ENCODE measurements around the gene AFAP1.

AFAP1 gene

DNA sequence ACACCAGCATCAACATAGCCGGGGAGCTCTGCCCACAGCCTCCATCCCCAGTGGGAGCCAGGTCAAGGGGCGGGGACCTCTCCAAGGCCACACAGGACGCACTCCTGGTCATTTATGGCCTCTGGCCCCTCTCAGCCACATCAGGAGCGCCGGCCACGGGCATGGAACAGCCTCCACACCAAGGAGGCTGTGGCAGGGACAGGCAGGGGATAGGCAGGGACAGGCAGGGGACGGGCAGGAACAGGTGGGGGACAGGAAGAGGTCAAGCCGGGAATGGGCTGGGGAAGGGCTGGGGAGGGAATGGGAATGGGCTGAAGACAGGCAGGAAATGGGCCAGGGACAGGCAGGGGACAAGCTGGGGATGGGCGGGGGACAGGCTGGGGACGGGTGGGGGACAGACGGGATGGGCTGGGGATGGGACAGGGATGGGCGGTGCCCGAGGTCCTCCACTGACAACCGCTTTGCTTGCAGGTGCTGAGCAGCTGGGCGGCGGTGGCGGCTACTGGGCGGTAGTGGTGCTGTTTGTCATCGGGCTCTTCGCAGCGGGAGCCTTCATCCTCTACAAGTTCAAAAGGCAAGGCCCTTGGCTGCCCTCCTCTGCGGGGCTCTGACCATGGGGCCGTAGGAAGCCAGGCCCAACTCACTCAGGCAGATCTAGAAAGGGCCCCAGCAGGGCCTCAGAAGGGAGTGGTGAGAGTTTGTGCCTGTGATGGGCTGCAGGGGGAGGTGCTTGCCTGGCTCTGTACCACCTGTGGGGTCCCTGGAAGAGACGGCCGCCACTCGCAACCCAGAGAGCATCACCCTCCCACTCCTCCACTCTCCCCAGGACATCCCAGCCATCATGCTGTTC, 205.6 kb downstream of the AFAP1 start:
- no peak for DNase-seq

DNA sequence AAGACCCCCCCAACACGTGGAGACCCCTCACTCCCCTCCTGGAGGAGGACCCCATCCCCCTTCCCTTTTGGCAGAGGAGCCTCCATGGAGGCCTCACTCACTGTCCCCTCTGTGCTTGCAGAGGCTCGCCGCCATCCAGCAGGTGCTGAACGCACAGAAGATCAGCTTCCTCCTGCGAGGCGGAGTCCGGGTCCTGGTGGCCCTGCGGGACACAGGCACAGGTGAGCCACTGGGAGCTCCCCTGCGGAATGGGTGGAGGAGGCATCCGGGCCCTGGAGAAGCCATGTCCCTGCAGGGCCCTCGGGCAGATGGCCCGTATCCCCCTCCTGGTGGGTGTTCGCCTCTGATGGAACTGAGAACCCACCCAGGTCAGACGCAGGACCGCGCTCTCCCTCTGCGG, 206.5 kb downstream of the AFAP1 start:
- no peak for DNase-seq

DNA sequence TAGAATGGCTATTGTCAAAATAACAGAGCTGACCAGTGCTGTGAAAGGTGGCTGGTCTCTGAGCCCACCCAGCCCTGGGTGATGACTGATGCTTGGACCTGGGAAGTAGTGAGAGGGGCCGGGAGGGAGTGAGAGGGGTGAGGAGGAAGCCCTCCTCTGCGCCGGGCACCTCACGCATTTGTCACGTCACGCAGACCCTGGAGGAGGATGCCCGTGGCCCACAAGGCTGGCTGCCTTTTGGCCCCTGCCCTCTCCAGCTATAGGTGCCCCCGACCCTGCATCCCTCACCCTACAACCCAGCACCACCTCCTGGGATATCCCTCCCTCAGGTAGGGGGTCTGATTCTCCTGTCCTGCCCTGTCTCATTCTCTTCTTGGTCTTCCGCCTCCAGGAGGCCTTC, 207.4 kb downstream of the AFAP1 start:
- no peak for DNase-seq

DNA sequence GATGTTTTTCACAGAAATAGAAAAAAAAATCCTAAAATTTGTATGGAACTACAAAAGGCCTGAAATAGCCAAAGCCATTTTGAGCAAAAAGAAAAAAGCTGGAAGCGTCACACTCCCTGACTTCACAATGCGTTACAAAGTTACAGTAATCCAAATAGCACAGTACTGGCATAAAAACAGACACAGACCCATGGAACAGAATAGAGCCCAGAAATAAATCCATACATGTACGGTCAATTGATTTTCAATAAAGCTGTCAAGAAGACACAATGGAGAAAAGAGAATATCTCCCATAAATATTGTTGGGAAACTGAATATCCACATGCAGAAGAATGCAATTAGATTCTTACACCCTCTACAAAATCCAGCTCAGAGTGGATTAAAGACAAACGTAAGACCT, 208.2 kb downstream of the AFAP1 start:
- no peak for DNase-seq

DNA sequence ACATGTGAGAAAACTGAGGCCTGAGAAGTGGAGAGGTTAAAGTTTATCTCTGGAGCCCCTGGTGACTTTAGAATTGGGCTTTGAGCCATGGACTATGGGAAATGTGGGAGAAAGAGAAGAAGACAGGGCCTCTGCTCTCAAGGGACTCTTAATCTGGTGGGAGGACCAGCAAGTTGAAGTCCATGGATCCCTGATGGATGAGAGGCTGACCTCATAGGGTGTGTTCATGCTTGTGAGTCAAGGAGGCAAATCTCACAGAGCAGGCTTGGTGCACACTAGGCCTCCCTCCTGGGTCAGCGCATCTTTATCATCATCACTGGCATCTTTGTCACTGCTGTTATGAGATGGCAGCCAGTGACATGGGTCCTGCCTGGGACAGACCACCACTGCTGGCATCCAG, 211.9 kb downstream of the AFAP1 start:
- no peak for DNase-seq

DNA sequence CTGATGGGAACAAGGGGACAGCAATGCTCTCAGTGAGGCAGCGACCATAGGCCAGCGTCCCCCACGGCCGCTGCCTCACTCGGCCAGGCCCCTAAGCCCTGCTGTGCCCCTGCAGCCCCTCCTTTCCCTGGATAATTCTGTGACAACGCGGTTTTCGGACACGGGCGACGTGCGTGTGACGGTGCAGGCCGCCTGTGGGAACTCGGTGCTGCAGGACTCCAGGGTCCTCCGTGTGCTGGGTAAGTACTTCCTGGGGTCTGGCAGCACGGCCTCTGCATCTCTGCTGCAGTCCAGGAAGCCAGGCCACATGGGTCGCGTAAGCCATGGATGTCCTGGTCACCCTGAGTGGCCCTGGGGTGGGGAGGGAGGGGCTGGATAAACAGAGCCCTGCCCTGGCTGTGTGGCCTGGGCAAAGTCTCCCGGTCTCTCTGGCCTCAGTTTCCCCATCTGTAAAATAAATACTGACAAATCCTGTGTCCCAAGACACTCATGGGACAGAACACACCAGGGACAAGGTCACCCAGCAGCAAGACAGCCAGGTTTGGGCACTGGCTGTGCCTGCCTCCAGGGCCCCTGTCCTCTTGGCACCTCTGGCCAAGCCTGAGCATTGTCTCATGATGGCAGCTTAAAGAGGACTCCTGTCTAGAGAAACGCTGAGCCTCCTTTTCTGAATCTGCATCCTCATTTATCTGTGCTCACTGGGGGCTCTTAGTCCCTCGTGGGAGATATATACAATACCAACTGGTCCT, 212.8 kb downstream of the AFAP1 start:
- no peak for DNase-seq

DNA sequence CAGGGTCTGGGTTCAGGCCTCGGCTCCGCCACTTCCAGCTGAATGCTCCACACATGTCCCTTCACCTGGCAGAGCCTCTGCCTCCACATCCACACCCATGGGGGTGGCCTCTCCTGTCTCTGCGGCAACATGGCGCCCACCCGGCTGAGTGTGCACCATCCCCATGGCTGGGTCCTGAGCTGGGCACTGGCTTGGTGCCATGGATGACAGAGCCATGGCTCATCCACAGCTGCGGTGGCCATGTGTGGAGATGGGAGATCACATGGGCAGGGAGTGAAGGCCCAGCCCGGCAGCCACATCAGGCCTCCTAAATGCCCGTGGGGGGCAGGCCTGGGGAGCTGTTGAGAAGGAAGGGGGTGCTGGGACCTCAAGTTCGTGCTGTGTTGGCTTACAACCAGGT, 213.7 kb downstream of the AFAP1 start:
- no peak for DNase-seq

DNA sequence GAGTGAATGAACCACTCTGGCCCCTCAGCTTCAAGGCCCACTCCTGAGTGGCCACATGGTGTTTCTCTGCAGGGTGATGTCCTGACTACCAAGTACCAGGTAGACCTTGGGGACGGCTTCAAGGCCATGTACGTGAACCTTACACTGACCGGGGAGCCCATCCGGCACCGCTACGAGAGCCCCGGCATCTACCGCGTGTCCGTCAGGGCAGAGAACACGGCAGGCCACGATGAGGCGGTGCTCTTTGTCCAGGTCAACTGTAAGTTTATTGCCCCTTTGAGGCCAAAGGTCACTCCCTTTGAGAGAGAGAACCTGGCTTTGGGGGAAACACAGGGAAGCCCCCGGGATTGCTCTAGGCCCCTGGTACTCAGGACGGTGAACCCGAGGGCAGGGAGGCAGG, 216.0 kb downstream of the AFAP1 start:
- DNase-seq = no peak

DNA sequence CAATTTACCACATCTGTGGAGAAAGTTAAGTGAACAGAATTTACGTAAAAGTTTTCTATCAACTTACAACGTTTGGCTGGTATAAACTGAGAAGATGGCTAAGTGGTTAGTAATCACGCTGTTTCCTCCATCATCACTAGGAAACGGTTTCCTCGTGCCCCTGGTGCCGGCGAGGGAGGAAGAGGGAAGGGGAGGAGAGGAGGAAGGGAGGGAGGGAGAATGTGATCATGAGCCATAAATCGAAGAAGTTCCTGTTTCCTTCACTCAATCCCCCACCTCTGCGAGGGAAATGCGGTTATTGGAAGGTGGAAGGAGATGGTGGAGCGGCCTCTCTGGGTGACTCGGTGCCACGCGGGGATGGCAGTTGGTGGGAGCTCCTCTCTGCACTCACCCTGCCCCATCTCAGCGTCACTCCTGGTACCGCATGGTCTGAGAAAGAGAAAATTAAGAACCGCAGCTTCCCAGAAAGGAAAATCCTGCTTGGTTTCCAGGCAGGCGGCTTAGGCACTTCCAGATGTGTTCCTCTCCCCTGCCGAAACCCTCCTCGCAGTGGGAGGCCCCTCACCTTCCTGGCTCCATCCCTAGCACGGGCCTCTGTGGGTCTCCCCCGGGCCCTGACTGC, 216.8 kb downstream of the AFAP1 start:
- no peak for DNase-seq

DNA sequence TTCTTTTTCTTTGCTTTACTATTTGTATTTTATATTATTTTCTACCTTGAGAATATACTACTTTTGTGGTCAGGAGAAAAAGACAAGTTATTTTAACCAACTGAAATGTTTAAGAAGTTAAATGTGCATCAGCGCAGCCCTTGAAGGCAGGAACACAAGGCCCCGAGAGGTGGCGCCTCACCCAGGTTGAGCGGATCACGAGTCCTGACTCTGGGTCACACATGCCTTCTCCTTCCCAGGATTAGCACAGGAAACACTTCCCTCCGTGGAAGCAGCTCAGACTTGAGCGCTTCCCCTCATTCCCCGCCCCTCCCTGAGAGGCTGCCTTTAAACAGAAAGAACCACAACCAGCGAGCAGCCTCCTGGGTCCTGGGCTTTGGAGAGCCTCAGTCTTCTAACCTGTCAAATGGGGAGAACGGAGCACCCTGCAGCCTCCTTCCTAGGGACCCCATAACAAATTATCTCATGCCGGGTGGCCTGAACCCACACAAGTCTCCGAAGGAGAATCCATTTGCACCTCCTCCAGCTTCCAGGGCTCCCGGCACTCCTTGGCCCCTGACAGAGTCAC, 217.6 kb downstream of the AFAP1 start:
- DNase-seq = no peak

DNA sequence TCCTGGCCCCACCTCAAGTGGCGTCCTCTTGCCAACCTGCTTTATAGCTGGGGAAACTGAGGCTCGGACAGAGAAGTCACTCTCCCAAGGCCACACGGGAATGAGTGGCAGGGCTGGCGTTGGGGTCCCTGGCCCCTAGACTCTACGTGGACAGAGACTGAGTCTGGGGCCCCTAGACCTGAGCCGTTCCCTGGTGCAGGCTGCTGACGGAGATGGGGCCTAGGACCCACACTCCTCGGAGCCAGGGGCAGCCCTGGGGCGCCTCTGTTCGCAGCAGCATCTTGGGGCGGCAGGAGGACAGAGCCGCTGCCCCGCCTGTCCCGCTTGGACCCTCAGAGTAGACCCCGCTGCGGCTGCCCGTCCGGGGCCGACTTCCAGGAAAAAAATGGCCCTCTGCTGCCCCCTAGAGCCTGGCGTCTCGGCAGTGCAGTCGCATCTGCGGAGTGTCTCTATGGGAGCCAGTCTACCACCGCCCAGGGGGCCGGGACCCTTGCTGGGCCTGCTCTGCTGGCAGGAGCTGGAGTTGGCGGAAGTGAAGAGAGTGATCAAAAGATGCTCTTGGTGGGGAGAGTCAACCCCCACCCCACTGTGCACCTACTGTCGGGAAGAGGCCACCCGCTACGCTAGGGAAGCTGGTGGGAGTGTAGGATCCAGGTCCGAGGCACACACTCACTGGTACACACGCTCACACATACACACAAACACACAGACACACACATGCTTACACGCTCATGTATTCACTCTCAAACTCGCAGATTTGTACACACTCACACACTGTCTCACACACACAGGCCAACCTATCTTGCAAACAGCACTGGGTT, 220.1 kb downstream of the AFAP1 start:
- peak; percentile 29 for DNase-seq

DNA sequence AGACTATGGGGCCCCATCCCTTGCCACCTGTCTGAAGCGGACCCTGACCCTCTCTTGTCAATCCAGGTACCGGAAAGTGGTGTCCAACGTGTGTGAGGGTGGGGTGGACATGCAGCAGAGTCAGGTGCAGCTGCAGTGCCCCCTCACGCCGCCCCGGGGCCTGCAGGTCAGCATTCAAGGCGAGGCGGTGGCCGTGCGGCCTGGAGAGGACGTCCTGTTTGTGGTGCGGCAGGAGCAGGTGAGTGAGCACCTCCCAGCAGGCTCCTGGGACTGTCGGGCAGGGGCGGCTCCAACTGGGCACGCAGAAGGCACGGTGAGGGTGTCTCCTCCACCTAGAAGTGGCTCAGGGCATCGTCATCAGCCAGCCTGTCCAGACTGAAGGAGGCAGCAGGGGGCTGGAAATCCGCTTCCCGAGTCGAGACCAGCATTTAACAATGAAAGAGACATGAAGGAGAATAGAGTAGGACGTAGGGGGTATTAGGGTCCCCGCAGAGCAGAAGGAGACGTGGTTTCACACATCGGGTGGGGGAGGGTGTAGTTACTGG, 221.6 kb downstream of the AFAP1 start:
- DNase-seq = no peak

DNA sequence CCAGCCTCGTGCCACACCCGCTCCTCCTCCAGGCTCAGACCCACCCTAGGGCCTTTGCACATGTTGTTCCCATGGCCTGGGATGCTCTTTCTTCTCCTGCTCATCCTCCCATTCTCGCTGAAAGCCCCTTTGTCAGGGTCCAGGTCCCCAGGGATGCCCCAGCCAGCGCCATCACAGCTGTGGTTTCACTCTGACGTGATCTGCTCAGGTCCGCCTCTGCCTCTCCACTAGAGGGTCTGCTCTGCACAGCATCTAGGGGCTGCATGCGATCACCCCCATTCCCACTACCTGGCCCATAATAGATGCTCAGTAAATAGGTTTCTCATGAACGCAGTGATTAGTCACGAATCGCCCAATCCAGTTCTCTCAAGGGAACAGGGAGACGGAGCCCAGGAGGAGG, 222.5 kb downstream of the AFAP1 start:
- DNase-seq = no peak

DNA sequence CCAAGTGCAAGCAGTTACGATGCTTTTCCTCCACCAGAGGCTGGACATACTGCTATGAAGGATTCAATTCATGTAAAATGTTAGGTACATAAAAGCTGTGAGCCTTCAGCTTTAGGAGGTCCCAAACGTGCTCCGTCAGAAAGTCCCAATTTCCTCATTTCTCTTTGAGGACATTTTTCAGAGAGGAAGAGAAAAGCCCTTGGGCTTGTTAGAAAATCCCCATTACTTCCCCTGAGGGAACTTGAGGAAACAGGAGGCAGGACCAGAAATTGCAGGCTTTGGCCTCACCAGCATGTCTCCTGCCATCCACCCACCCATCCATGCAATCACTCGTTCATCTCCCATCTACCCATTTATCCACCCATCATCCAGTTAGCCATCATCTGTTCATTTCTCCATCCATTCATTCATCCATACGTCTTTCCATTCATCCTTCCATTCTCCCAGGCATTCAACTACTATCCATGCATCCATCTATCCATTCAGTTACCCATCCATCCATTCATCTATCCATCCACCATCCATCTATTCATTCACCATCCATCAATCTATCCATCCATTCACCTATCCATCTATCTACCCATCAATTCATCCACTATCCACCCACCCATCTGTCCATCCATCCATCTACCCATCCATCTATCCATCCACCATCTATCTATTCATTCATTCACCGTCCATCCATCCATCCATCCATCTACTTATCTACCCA, 223.5 kb downstream of the AFAP1 start:
- no peak for DNase-seq

DNA sequence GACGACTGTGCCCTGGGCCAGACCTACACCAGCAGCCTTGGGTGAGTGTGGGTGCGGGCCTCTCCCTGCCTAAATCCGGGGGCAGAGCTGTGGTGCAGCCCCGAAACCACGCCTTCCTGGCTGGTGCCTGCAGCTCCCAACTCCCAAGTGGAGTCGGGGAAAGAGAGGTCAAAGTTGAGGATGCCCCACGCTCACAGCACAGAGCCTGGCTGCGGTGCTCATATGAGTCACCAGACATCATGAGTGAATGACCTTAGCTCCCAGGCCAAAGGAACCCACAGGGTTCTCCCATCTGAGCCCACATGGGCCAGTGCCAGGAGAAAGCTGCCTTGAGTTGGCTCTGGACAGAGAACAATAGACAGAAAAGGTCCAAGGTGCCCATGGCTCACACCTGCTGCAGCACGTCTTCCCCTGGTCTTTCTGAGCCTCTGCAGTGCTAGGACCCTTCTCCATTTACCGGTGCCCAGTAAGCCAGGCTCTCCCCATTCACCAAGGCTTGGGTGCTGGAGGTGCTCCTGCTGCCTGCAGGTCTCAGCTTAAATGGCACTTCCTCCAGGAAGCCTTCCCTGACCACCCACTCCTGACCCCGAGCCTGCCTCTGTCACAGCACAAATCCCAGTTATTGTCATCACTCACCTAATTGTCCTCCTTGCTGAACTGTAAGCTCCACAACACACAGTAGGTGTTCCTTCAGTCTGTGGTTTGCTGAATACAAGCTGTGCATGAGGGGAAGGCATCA, 224.2 kb downstream of the AFAP1 start:
- DNase-seq = no peak

DNA sequence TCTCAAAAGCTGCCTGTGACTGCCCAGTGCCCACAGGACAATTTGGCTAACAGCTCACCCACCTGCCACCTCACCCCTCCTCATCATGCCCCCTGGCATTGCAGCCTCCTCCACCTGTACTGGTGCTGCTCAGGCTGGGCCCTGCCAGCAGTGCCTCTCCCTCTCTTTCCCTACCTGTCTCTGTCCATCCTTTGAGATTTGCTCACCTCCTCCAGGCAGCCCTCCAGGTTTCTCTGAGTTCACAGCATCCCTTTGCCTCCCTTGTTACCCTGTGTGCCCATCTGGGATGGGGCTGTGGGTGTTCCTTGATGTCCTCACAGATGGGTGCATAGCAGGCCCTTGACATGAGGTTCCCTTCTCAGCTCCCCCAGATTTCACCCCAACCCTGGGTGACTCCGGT, 224.9 kb downstream of the AFAP1 start:
- DNase-seq = no peak

DNA sequence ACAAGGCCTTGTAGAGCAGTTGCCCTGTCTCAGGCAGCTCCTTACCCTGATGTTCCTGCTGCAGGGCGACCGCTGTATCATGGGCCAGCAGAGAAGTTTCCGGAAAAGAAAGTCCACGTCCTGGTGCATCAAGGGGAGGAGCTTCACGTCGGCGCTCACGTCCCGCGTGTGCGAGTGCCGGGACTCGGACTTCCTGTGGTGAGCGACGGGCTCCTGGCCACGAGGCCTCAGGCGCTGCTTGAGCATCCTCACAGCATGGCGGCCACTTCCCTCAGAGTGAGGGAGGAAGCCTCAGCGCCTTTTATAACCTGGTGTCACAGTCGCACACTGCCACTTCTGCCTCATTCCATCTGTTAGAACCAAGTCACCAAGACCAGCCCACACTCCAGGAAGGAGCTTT, 225.5 kb downstream of the AFAP1 start:
- DNase-seq = no peak

DNA sequence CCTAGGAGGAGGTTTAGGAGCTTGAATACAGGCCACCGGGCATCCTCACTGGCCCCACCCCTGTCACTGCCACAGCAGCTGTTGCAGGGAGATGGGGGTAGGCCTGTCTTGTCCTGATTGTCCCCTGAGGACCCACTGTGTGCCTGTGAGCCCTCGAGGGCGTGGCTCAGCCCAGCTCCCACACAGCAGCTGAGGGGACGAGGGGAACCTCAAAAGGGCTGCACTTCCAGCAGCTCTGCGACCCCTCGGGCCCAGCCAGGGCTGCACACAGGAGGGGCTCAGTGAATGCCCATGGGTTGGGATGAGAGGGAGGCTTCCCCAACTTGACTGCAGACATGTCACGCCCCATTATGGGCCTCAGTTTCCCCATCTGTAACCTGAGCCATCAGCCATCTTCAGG, 225.9 kb downstream of the AFAP1 start:
- DNase-seq = no peak

DNA sequence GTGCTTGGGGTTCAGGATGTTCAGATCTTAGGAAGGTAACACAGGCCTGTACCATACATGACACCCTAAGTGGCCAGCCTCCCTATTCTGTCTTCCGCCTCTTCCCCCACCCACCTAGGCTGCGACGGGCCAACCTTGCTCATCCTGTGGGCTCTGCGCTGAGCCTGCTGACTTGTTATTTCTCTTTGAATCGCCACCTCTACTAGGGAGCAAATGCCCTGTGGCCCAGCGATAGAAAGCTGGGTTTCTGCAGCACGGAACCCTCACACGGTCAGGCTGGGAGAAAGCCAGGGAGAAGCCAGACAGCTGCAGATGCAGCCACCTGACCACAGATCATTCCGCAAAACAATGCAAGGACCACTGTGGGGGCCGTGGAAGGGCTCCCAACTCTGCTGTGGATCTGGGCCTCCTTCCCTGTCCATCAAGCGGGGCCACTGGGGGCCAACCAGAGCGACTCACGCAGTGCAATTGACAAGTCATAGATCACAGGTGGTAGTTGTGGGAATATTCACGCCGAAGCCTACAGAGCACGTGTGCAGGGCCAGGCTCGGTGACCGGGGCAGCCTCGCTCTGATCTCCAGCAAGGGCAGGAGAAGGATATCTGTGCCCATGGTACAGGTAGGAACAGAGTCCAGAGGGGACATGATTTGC, 227.5 kb downstream of the AFAP1 start:
- no peak for DNase-seq

DNA sequence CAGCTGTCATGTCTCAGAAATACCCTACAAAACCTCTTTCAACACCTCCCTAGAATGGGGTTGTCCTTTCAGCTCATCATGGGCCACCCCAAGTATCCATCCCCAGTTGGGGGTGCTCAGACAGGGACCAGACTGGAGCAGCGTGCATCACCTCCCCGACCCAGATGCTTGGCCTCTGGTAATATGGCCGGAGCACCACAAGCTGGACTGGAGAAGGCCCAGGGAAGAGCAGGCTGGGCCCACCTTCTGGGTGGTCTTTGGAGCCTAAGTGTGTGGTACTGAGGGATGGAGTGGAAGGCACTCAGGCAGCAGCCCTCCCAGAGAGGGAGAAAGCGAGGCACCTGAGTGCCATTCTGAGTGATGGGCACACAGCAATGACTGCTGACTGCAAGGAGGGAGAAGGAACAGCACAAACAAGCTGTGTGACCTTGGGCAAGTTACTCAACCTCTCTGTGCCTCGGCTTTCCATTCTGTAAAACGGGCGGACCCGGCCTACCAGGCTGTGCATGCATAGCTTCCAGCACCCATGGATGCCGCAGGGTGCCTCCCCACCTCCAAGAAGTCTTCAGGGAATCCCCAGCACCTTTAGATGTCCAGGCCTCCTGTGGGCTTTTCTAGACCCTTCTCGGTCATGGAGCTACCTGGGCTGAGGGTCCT, 228.2 kb downstream of the AFAP1 start:
- no peak for DNase-seq

Measured in CD4-positive, alpha-beta T cell treated with Interleukin-15 for 1 hour (primary cell).